ENCODE measurements around the gene PTPRT. TPM values are rescaled to one million over a fixed set of nuclear protein-coding genes. Genes with fewer than 3 reads are reported as not detected.

PTPRT gene
- total RNA-seq, 4 donors from 2014 or later = under 0.01 to 0.64 (median 0.40) TPM

GRCh38 chr20:42494290-42494689, 695.4 kb downstream of the PTPRT start:
- intact Hi-C loops (cut with DNase I; ENCODE audit: low total_unique reads) (no loop called here), in situ Hi-C loops (cut with MboI; ENCODE audit: low pct_ligation_motif_present in 1 of 4, low pct_unique_long_range_greater_than_20kb in 1 of 4, low sequenced_read_pairs in 3 of 4) (no loop called here)
- H3K27me3 ChIP-seq = no peaks in the 10 kb centered on the region
- no peak overlapping the region for H3K4me3 ChIP-seq
- H3K4me1 ChIP-seq = no peaks in the 10 kb centered on the region
- H3K9me3 ChIP-seq = no peaks in the 10 kb centered on the region
- no peaks in the 10 kb centered on the region for H3K36me3 ChIP-seq
- DNase-seq = no peak
- no peak for TF ChIP-seq CTCF (IDR thresholded peaks at IDR 0.05)
- no peak for TF ChIP-seq POLR2A (IDR thresholded peaks at IDR 0.05)
- no peak for TF ChIP-seq EP300 (IDR thresholded peaks at IDR 0.05; ENCODE audit: low read depth)
- TF ChIP-seq POLR2AphosphoS5 (IDR thresholded peaks at IDR 0.05) = no peak
- H3K27ac ChIP-seq = no peak overlapping the region
- WGBS, 2 donors (ENCODE audit: low coverage in 1 of 2) = 69 to 78% methylated on average over 4 of the region's 4 CpGs

- no peaks in the 10 kb centered on the region for H3K4me1 ChIP-seq
- intact Hi-C loops (cut with DNase I; ENCODE audit: low total_unique reads) = no loop called here
- in situ Hi-C loops (cut with MboI; ENCODE audit: low pct_ligation_motif_present in 1 of 4, low pct_unique_long_range_greater_than_20kb in 1 of 4, low sequenced_read_pairs in 3 of 4) = no loop called here
- no peak for TF ChIP-seq EP300 (IDR thresholded peaks at IDR 0.05; ENCODE audit: low read depth)
- TF ChIP-seq POLR2A (IDR thresholded peaks at IDR 0.05) = no peak
- no peak for TF ChIP-seq POLR2AphosphoS5 (IDR thresholded peaks at IDR 0.05)
- no peak for TF ChIP-seq CTCF (IDR thresholded peaks at IDR 0.05)
- H3K36me3 ChIP-seq = no peaks in the 10 kb centered on the region
- no peaks in the 10 kb centered on the region for H3K27me3 ChIP-seq
- no peak overlapping the region for H3K4me3 ChIP-seq
- no peaks in the 10 kb centered on the region for H3K9me3 ChIP-seq
- DNase-seq = no peak
- no peak overlapping the region for H3K27ac ChIP-seq
Measured at GRCh38 chr20:42493001-42493400, 696.7 kb downstream of the PTPRT start.

GRCh38 chr20:42492290-42492689, 697.4 kb downstream of the PTPRT start:
- Histone ChIP-seq H3K27ac (no peak overlapping the region), H3K4me1 (no peaks in the 10 kb centered on the region), H3K36me3 (no peaks in the 10 kb centered on the region), H3K4me3 (no peak overlapping the region), H3K27me3 (no peaks in the 10 kb centered on the region), H3K9me3 (no peaks in the 10 kb centered on the region)
- in situ Hi-C loops (cut with MboI; ENCODE audit: low pct_ligation_motif_present in 1 of 4, low pct_unique_long_range_greater_than_20kb in 1 of 4, low sequenced_read_pairs in 3 of 4) = no loop called here
- no peak for DNase-seq
- WGBS, 2 donors (ENCODE audit: low coverage in 1 of 2) = 41 to 51% methylated on average over 2 of the region's 2 CpGs
- no peak for TF ChIP-seq CTCF (IDR thresholded peaks at IDR 0.05)
- TF ChIP-seq POLR2AphosphoS5 (IDR thresholded peaks at IDR 0.05) = no peak
- intact Hi-C loops (cut with DNase I; ENCODE audit: low total_unique reads) = no loop called here

GRCh38 chr20:42485556-42485955, 704.1 kb downstream of the PTPRT start:
- in situ Hi-C loops (cut with MboI; ENCODE audit: low pct_ligation_motif_present in 1 of 4, low pct_unique_long_range_greater_than_20kb in 1 of 4, low sequenced_read_pairs in 3 of 4) (no loop called here), intact Hi-C loops (cut with DNase I; ENCODE audit: low total_unique reads) (no loop called here)
- 56 to 90% methylated on average over 2 of the region's 2 CpGs for WGBS, 2 donors (ENCODE audit: low coverage in 1 of 2)
- TF ChIP-seq POLR2AphosphoS5 (IDR thresholded peaks at IDR 0.05) = no peak
- TF ChIP-seq EP300 (IDR thresholded peaks at IDR 0.05; ENCODE audit: low read depth) = no peak
- TF ChIP-seq CTCF (IDR thresholded peaks at IDR 0.05) = no peak
- no peak for TF ChIP-seq POLR2A (IDR thresholded peaks at IDR 0.05)
- no peaks in the 10 kb centered on the region for H3K36me3 ChIP-seq
- H3K4me3 ChIP-seq = no peak overlapping the region
- H3K27ac ChIP-seq = no peak overlapping the region
- no peaks in the 10 kb centered on the region for H3K4me1 ChIP-seq
- DNase-seq = no peak
- H3K9me3 ChIP-seq = no peaks in the 10 kb centered on the region
- H3K27me3 ChIP-seq = no peaks in the 10 kb centered on the region

All from transverse colon (tissue), 4 donors.